GM20000 (cell line): ENCODE measurements around the gene POFUT1.

Experiments used
- DNase-seq: peaks from one replicate; pipeline ENCODE4 v3.0.0; 2012; ENCODE audit warnings: low spot score
- TF ChIP-seq, protein P1 (sequence below): IDR thresholded peaks from 2 replicates; pipeline ENCODE4 v1.5.1; 2012; ENCODE audit warnings: mild to moderate bottlenecking, control low read depth; ENCODE audit errors: extremely low read depth, missing control alignments

The POFUT1 gene

DNA sequence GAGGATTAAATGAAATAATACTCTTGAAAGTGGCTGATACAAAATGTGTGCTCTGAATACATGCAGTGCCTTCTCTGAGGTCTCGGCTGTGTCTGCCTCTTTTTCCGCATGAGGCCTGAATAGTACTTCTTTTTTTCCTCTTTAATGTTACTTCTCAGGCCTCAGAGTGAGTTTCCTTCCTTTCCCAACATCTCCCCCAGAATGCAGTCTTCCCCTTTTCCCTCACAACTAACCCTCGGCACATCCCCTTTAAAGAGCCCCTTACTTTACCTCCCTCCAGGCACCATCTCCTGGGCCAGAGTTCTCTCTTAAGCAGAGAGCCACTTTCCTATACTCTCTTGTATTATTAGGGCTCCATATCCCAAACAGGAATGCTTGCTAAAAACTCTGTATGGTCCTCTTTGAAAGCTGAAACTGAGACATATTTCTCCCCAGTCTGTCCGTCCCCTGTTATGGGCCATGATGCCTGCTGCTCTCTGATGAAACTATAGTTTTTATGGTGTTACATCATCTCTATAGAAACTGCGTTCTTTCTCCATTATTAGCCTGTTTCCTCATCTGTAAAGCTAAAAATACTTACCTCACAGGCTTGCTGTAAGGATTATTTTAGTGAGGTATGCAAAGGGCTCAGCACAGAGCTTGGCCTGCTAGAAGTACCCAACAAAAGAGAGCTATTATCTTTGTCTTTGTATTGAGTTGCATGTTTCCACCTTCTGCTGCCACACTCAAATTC, 2.4 kb upstream of the POFUT1 start:
- DNase-seq = no peak
- TF ChIP-seq, protein P1, sequence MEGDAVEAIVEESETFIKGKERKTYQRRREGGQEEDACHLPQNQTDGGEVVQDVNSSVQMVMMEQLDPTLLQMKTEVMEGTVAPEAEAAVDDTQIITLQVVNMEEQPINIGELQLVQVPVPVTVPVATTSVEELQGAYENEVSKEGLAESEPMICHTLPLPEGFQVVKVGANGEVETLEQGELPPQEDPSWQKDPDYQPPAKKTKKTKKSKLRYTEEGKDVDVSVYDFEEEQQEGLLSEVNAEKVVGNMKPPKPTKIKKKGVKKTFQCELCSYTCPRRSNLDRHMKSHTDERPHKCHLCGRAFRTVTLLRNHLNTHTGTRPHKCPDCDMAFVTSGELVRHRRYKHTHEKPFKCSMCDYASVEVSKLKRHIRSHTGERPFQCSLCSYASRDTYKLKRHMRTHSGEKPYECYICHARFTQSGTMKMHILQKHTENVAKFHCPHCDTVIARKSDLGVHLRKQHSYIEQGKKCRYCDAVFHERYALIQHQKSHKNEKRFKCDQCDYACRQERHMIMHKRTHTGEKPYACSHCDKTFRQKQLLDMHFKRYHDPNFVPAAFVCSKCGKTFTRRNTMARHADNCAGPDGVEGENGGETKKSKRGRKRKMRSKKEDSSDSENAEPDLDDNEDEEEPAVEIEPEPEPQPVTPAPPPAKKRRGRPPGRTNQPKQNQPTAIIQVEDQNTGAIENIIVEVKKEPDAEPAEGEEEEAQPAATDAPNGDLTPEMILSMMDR = no peak

DNA sequence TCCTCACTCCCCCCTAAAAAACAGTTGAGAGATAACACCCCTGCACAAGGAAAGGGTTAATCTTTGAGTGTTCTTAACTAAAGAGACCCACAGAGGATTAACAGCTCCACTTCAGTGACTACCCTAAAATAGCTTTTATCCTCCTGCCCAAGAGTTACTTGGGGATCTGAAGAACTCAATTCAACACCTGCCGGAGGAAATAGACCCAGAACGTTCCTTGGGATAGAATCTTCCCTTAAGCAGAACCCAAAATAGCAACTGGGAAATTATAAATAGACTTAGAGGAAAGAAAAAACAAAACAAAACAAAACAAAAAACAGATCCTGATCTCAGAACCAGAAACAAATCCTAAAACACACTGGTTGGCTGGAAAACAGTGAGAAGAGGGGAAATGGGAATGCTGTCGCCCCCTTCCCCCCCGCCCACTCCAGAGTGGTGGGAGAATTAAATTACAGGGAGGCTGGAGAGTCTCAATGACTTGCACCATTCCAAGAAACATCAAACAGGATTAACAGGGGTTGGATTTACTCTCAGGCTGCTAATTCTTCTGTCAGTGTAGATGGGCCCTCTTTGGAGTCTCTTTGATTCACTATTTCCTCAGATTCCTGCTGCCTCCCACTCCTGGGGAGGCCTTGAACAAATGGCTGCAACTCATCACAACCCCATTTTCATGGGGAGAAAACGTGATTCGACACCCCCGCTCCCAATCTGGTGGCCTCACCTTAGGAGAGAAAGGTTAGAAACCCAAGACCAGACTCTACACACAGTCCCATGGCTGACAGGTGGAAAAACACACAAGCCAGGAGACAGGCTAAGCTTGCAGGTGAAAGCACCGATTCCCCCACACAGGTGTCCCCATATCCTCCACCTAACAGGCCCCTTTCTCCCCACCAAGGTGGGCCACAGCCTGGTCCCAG, 1.6 kb upstream of the POFUT1 start:
- no peak for DNase-seq
- TF ChIP-seq, protein P1 = no peak

DNA sequence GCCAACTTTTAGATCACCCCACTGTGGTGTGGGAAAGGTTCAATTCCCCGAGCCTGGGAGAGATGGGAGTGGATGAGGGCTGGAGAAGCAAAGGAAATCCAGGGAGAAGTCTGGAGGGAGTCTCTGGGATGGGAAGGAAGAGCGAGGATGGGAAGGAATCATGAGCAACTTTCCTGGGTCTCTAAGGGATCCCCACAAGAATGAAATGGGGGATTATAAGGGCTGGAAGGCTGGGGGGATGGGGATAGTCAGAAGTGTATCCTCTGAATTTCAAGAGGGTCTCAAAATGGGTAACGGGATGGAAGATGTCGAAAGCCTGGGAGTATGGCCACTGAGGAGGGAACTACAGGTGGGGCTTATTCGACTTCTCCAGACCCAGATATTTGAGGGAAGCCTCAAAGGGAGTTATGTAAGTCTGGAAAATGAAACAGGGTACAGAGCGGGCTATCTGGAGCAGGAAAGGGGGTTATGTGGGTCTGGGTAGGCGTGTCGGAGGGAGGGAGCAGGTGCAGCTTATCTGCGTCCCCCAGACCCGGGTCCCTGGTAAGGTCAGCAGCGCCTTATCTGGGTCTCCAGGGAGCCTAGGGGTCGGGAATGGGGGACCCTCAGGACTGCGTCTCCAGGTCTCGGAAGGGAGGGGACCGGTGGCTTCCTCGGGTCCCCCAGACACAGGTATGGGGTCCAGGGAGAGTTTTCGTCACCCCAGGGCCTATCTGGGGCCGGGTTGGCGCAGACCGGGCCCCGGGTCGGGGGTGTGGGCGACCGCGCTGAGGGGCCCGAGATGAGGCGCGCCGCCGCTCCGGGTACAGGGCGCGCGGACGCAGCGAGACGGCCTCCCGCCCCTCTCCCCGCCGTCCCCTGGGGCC, 687 bp upstream of the POFUT1 start:
- no peak for DNase-seq
- TF ChIP-seq, protein P1 = no peak

DNA sequence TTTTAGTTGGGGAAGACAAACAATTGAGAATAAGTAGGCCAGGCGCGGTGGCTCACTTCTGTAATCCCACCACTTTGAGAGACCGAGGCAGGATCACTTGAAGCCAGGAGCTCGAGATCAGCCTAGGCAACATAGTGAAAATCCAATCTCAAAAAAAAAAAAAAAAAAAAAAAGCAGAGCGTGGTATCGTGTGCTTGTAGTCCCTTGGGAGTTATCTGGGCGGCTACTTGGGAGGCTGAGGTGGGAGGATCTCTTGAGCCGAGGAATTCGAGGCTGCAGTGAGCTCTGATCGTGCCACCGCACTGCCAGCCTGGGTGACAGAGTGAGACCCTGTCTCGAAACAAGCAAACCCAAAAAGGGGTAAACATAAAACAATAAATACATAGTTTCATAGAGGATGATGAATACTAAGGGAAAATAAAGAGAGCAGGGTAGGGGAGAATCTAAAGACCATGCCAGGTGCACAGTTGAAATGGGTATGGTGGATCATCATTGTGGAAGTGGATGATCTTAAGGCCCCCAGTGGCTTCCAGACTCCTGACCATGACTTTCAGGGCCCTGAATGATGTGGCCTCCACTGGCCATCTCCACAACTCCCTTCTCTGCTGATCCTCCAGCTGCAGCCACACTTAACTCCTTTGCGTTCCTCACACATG, 947 bp downstream of the POFUT1 start:
- DNase-seq = no peak
- TF ChIP-seq, protein P1 = no peak

DNA sequence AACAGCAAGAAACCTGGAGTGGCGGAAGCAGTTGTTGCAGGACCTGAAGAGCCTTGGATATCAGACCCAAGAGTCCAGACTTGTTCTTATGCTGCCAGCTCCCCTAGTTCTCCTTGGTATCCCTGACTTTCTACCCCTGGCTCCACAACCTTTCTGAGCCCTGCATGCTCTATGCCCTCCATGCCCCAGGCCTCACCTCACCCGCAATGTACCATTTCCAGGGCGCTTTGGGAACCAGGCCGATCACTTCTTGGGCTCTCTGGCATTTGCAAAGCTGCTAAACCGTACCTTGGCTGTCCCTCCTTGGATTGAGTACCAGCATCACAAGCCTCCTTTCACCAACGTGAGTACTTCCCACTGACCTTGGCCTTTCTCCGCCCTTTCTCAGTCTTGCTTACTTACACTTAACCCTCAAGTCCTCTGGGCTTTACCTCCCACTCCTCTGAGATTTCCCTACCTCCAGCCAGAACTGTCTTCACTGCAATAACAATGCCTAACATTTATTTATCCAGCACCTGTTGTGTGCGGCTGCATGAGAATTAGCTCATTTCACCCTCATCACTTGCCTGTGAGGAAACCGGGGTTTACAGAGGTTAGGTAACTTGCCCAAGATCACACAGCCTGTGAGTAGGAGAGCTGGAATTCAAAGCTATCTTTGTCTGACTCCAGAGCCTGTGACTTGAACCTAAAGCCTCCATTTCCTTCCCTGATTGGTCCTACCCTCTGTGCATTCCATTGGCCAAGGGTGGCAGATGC, 2.3 kb downstream of the POFUT1 start:
- DNase-seq = no peak
- TF ChIP-seq, protein P1 = no peak

DNA sequence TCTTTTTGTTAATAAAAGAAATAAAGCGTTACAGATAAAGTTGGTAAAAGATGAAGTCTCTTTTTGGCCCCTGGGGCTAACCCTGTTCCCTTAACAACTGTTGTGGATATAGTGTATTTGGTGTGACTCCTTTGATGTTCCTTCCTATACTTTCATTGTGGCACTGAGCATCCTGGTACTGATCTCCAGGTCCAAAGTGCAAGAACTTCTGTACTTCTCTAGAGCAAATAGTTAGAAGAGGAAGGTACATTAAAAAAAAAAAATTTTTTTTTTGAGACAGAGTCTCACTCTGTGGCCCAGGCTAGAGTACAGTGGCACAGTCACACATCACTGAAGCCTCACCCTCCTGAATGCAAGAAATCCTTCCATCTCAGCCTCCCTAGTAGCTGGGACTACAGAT, 6.2 kb downstream of the POFUT1 start:
- TF ChIP-seq, protein P1 = no peak
- DNase-seq = no peak
